ENCODE data around the gene SNX30. TPM values are rescaled to one million over a fixed set of nuclear protein-coding genes. Genes with fewer than 3 reads are reported as not detected.

SNX30 gene
- total RNA-seq, 1 donor from 2014 or later: 7.9 TPM

GRCh38 chr9:112785986-112786385 is 35.4 kb downstream of the SNX30 start:
- Histone ChIP-seq H3K36me3 (no peaks in the 10 kb centered on the region), H3K4me3 (no peak overlapping the region), H3K27ac (no peak overlapping the region), H3K27me3 (no peaks in the 10 kb centered on the region), H3K9me3 (no peaks in the 10 kb centered on the region), H3K4me1 (peaks cover 30% of the 10 kb centered on the region)
- TF ChIP-seq POLR2AphosphoS5 (IDR thresholded peaks at IDR 0.05; ENCODE audit: insufficient read depth in 1 of 2, low read depth in 1 of 2) (no peak), POLR2A (IDR thresholded peaks at IDR 0.05) (no peak), CTCF (IDR thresholded peaks at IDR 0.05) (no peak)
- peak in 1 of 2 donors; percentile 19 for DNase-seq (ENCODE audit: extremely low spot score in 2 of 2)
- intact Hi-C loops (cut with DNase I): no loop called here

- no peak overlapping the region for H3K27ac ChIP-seq
- no peaks in the 10 kb centered on the region for H3K27me3 ChIP-seq
- peaks cover 28% of the 10 kb centered on the region for H3K4me1 ChIP-seq
- H3K4me3 ChIP-seq: no peak overlapping the region
- DNase-seq (ENCODE audit: extremely low spot score in 2 of 2): peak in 1 of 2 donors; percentile 19
- no peaks in the 10 kb centered on the region for H3K9me3 ChIP-seq
- H3K36me3 ChIP-seq: no peaks in the 10 kb centered on the region
- no peak for TF ChIP-seq POLR2AphosphoS5 (IDR thresholded peaks at IDR 0.05; ENCODE audit: insufficient read depth in 1 of 2, low read depth in 1 of 2)
- TF ChIP-seq POLR2A (IDR thresholded peaks at IDR 0.05): no peak
- TF ChIP-seq CTCF (IDR thresholded peaks at IDR 0.05): no peak
- intact Hi-C loops (cut with DNase I): no loop called here
Observed at GRCh38 chr9:112786829-112787520, 36.4 kb downstream of the SNX30 start.

GRCh38 chr9:112787978-112788377 is 37.4 kb downstream of the SNX30 start:
- Histone ChIP-seq H3K9me3 (no peaks in the 10 kb centered on the region), H3K4me3 (no peak overlapping the region), H3K27ac (no peak overlapping the region), H3K4me1 (peaks cover 32% of the 10 kb centered on the region), H3K27me3 (no peaks in the 10 kb centered on the region), H3K36me3 (no peaks in the 10 kb centered on the region)
- intact Hi-C loops (cut with DNase I): no loop called here
- TF ChIP-seq POLR2AphosphoS5 (IDR thresholded peaks at IDR 0.05; ENCODE audit: insufficient read depth in 1 of 2, low read depth in 1 of 2): no peak
- TF ChIP-seq POLR2A (IDR thresholded peaks at IDR 0.05): no peak
- no peak for TF ChIP-seq CTCF (IDR thresholded peaks at IDR 0.05)
- DNase-seq (ENCODE audit: extremely low spot score in 2 of 2): no peak

GRCh38 chr9:112789473-112789872 is 38.9 kb downstream of the SNX30 start:
- Histone ChIP-seq H3K27me3 (no peaks in the 10 kb centered on the region), H3K4me3 (no peak overlapping the region), H3K9me3 (no peaks in the 10 kb centered on the region), H3K4me1 (peaks cover 34% of the 10 kb centered on the region), H3K27ac (peak overlapping the region; percentile 48), H3K36me3 (no peaks in the 10 kb centered on the region)
- TF ChIP-seq POLR2AphosphoS5 (IDR thresholded peaks at IDR 0.05; ENCODE audit: insufficient read depth in 1 of 2, low read depth in 1 of 2) (no peak), CTCF (IDR thresholded peaks at IDR 0.05) (no peak), POLR2A (IDR thresholded peaks at IDR 0.05) (no peak)
- intact Hi-C loops (cut with DNase I): no loop called here
- DNase-seq (ENCODE audit: extremely low spot score in 2 of 2): no peak

Data from vagina (tissue), 2 donors.